H9 (cell line): ENCODE results near the gene FOXF1. TPM values are rescaled to one million over a fixed set of nuclear protein-coding genes. Genes with fewer than 3 reads are reported as not detected.
A peak's percentile ranks its signal among the peaks of the same experiment; 100 is the strongest.

Experiments
- DNase-seq: peaks from one replicate; pipeline ENCODE4 v3.0.0-alpha.2; 2017
- H2AFZ ChIP-seq: one replicate; pipeline ENCODE4 v1.6.1; 2013; ENCODE audit warnings: mild to moderate bottlenecking, low read length, control low read depth, moderate library complexity
- H2AK5ac ChIP-seq: 2 replicates; pipeline ENCODE4 v1.6.1; 2013; ENCODE audit warnings: low read length, control low read depth, mixed read lengths; ENCODE audit not compliant: insufficient read length
- H2BK120ac ChIP-seq: one replicate; pipeline ENCODE4 v1.6.1; 2013; ENCODE audit warnings: low read depth, mild to moderate bottlenecking, low read length, control low read depth, inconsistent platforms; ENCODE audit not compliant: poor library complexity, severe bottlenecking
- H2BK12ac ChIP-seq: 2 replicates; pipeline ENCODE4 v1.6.1; 2013; ENCODE audit warnings: low read length, control low read depth, mixed read lengths, low read depth; ENCODE audit not compliant: insufficient read length
- H2BK15ac ChIP-seq: 2 replicates; pipeline ENCODE4 v1.6.1; 2013; ENCODE audit warnings: low read depth, low read length, control low read depth
- H2BK20ac ChIP-seq: one replicate; pipeline ENCODE4 v1.6.1; 2013; ENCODE audit warnings: low read depth, mild to moderate bottlenecking, low read length, control low read depth, inconsistent platforms; ENCODE audit not compliant: poor library complexity, severe bottlenecking
- H2BK5ac ChIP-seq: 2 replicates; pipeline ENCODE4 v1.6.1; 2013; ENCODE audit warnings: low read length, control low read depth, mixed read lengths; ENCODE audit not compliant: insufficient read length
- H3K14ac ChIP-seq: 2 replicates; pipeline ENCODE4 v1.6.1; 2013; ENCODE audit warnings: low read length, control low read depth; ENCODE audit not compliant: insufficient read depth
- H3K18ac ChIP-seq: 2 replicates; pipeline ENCODE4 v1.6.1; 2013; ENCODE audit warnings: low read depth, mild to moderate bottlenecking, mixed read lengths, low read length, control low read depth; ENCODE audit not compliant: insufficient read length
- H3K23ac ChIP-seq: 2 replicates; pipeline ENCODE4 v1.6.1; 2013; ENCODE audit warnings: low read length, control low read depth, mixed read lengths, low read depth; ENCODE audit not compliant: insufficient read length
- H3K23me2 ChIP-seq: 2 replicates; pipeline ENCODE4 v1.6.1; 2013; ENCODE audit warnings: low read depth, mild to moderate bottlenecking, mixed read lengths, low read length, control low read depth; ENCODE audit not compliant: insufficient read length, poor library complexity, severe bottlenecking
- H3K27ac ChIP-seq: 2 replicates; pipeline ENCODE4 v1.5.1; 2013; ENCODE audit warnings: low read length, control low read depth, mixed read lengths, low read depth; ENCODE audit not compliant: insufficient read length
- H3K27me3 ChIP-seq: 2 replicates; pipeline ENCODE4 v1.6.1; 2013; ENCODE audit warnings: low read length, control low read depth, inconsistent platforms; ENCODE audit not compliant: insufficient read depth
- H3K4ac ChIP-seq: 2 replicates; pipeline ENCODE4 v1.6.1; 2013; ENCODE audit warnings: low read depth, mild to moderate bottlenecking, control low read depth, inconsistent platforms, low read length, moderate library complexity
- H3K4me1 ChIP-seq: 2 replicates; pipeline ENCODE4 v1.6.1; 2013; ENCODE audit warnings: low read length, control low read depth, inconsistent platforms; ENCODE audit not compliant: insufficient read depth
- H3K4me2 ChIP-seq: 2 replicates; pipeline ENCODE4 v1.6.1; 2013; ENCODE audit warnings: low read length, control low read depth, mixed read lengths; ENCODE audit not compliant: insufficient read length, insufficient read depth
- H3K56ac ChIP-seq: 2 replicates; pipeline ENCODE4 v1.6.1; 2013; ENCODE audit warnings: low read depth, mild to moderate bottlenecking, mixed read lengths, low read length, control low read depth; ENCODE audit not compliant: insufficient read length
- H3K79me1 ChIP-seq: 2 replicates; pipeline ENCODE4 v1.6.1; 2013; ENCODE audit warnings: low read depth, mild to moderate bottlenecking, moderate library complexity, low read length, control low read depth, inconsistent platforms; ENCODE audit not compliant: insufficient read depth, poor library complexity, severe bottlenecking
- H3K79me2 ChIP-seq: 2 replicates; pipeline ENCODE4 v1.6.1; 2013; ENCODE audit warnings: low read length, control low read depth, inconsistent platforms; ENCODE audit not compliant: insufficient read depth
- H3K9ac ChIP-seq: 2 replicates; pipeline ENCODE4 v1.6.1; 2013; ENCODE audit warnings: low read length, control low read depth, mixed read lengths; ENCODE audit not compliant: insufficient read length; ENCODE audit errors: extremely low read depth
- H3K9me3 ChIP-seq: one replicate; pipeline ENCODE4 v1.6.1; 2013; ENCODE audit warnings: low read depth, low read length, inconsistent platforms; ENCODE audit not compliant: control insufficient read depth
- H3T11ph ChIP-seq: one replicate; pipeline ENCODE4 v1.6.1; 2013; ENCODE audit warnings: mild to moderate bottlenecking, low read length, control low read depth, inconsistent platforms
- H4K20me1 ChIP-seq: one replicate; pipeline ENCODE4 v1.6.1; 2013; ENCODE audit not compliant: control insufficient read depth, insufficient read length, insufficient read depth
- H4K5ac ChIP-seq: 2 replicates; pipeline ENCODE4 v1.6.1; 2013; ENCODE audit warnings: low read depth, mild to moderate bottlenecking, mixed read lengths, low read length, control low read depth; ENCODE audit not compliant: insufficient read length
- H4K8ac ChIP-seq: replicated peaks from 2 replicates; pipeline ENCODE4 v1.6.1; 2013; ENCODE audit warnings: low read length, control low read depth, mixed read lengths, low read depth; ENCODE audit not compliant: insufficient read length
- H4K91ac ChIP-seq: 2 replicates; pipeline ENCODE4 v1.6.1; 2013; ENCODE audit warnings: low read depth, mild to moderate bottlenecking, moderate library complexity, mixed read lengths, low read length, control low read depth; ENCODE audit not compliant: insufficient read length
- H3K27ac Mint-ChIP-seq, 3 experiments: 2 replicates in 2 of 3; 3 replicates in 1 of 3; pipeline ENCODE4 v1.8.0; 2020 to 2021; ENCODE audit warnings: mixed read lengths in 3 of 3, mild to moderate bottlenecking in 1 of 3, moderate library complexity in 1 of 3
- H3K27me3 Mint-ChIP-seq: 2 replicates; pipeline ENCODE4 v1.8.0; 2021; ENCODE audit warnings: low read depth, mild to moderate bottlenecking, moderate library complexity, mixed read lengths
- H3K36me3 Mint-ChIP-seq, 3 experiments: 2 replicates in 2 of 3; 3 replicates in 1 of 3; pipeline ENCODE4 v1.8.0; 2020 to 2021; ENCODE audit warnings: low read depth in 3 of 3, mixed read lengths in 3 of 3; ENCODE audit not compliant: insufficient read depth in 1 of 3
- H3K4me1 Mint-ChIP-seq, 2 experiments: 2 replicates each; pipeline ENCODE4 v1.8.0; 2020; ENCODE audit warnings: mixed read lengths in 2 of 2
- H3K4me3 Mint-ChIP-seq, 2 experiments: 2 replicates in 1 of 2; 3 replicates in 1 of 2; pipeline ENCODE4 v1.8.0; 2020 to 2021; ENCODE audit warnings: mild to moderate bottlenecking in 2 of 2, mixed read lengths in 2 of 2, moderate library complexity in 1 of 2
- H3K9me3 Mint-ChIP-seq, 2 experiments: 2 replicates in 1 of 2; 3 replicates in 1 of 2; pipeline ENCODE4 v1.8.0; 2020; ENCODE audit warnings: mild to moderate bottlenecking in 2 of 2, mixed read lengths in 2 of 2, moderate library complexity in 1 of 2
- CTCF ChIP-seq: fragments of 200-600 bp; sonication (generic); conservative IDR thresholded peaks from 3 replicates; pipeline ENCODE4 v1.8.0; 2021; ENCODE audit warnings: antibody characterized with exemption, mild to moderate bottlenecking
- WGBS: extraction: QIAGEN DNeasy Blood & Tissue Kit; methylation state at CpG from one replicate; pipeline ENCODE4 v1.1.7; 2013; ENCODE audit warnings: missing lambda C conversion rate, low lambda C conversion rate, mixed read lengths; ENCODE audit not compliant: insufficient read length; ENCODE audit errors: extremely low coverage; 5-methylcytosine and 5-hydroxymethylcytosine counted together
- total RNA-seq: library from RNA; stranded (reverse); gene quantifications from 2 replicates; pipeline ENCODE4 v1.2.1, GENCODE V29; 2021

The FOXF1 gene
- total RNA-seq, 1 experiment from 2014 or later, result not detected

DNA sequence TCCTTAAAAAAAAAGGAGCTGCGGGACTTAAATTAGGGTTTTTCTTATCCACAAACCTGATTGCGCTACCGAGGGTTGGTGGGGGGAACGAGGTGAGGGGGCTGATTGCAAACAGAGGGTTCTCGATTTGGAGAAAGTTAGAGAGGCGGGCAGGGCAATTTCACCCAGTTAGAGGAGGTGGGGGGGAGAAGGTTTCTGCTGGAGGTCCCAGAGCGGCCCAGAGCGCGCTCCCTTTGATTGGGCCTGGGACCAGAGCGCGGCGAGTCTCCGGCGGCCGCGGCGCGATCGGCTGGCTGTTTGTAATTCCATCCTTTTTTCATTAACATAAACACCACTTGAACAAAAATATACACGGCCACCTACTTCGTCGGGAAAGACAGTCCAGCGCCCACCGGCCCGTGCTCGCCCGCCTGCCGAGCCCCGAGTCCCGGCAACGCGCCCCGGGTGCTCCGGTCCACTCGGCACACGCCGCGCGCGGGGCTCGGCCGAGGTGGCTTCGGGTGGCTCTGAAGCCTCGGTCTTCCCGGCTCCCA lies 13.3 kb upstream of the FOXF1 start:
- TF ChIP-seq CTCF, result no peak
- Mint-ChIP-seq H3K27me3 (peaks cover 99% of the 10 kb centered on the region), H3K27ac (no peak overlapping the region), H3K36me3 (no peaks in the 10 kb centered on the region; a peak in 1 of 7 replicates), H3K9me3 (peaks cover 0 to 8% of the 10 kb centered on the region in 2 experiments; a peak in 2 of 5 replicates), H3K4me3 (peak overlapping the region in 1 of 2 experiments; percentile 73; a peak in 3 of 5 replicates), H3K4me1 (peaks cover 19 to 57% of the 10 kb centered on the region in 2 experiments)
- Histone ChIP-seq H3T11ph (no peak overlapping the region), H4K5ac (no peak overlapping the region), H3K14ac (no peak overlapping the region), H3K18ac (no peak overlapping the region), H3K4ac (no peak overlapping the region), H3K27me3 (peaks cover 99% of the 10 kb centered on the region), H2BK5ac (no peak overlapping the region), H4K20me1 (no peaks in the 10 kb centered on the region), H3K27ac (no peak overlapping the region), H3K4me1 (peaks cover 3% of the 10 kb centered on the region; the same call in 1 of the 2 replicates), H3K23me2 (no peaks in the 10 kb centered on the region), H3K9me3 (no peaks in the 10 kb centered on the region), H2BK20ac (no peak overlapping the region), H4K91ac (no peak overlapping the region), H2BK12ac (no peak overlapping the region), H3K79me1 (no peaks in the 10 kb centered on the region), H3K23ac (no peak overlapping the region), H2BK120ac (no peak overlapping the region), H3K56ac (no peak overlapping the region), H2BK15ac (no peak overlapping the region), H3K9ac (no peak overlapping the region), H4K8ac (no peak overlapping the region), H2AK5ac (no peak overlapping the region), H3K79me2 (no peaks in the 10 kb centered on the region), H2AFZ (no peak overlapping the region), H3K4me2 (no peak overlapping the region)
- peak; percentile 45 for DNase-seq
- no CpG with 5 or more reads among the region's 45 CpGs for WGBS
